RPMI7951 (cell line): ENCODE results near the gene CEP89. TPM values are rescaled to one million over a fixed set of nuclear protein-coding genes. Genes with fewer than 3 reads are reported as not detected.
"Not testable (repeated sequence)": the region's sequence is repeated elsewhere in the genome, so short reads cannot be mapped to it uniquely, and the experiment has no call there.

ENCODE experiments used
- DNase-seq: peaks from one replicate; pipeline ENCODE4 v3.0.0-alpha.2; 2012; ENCODE audit warnings: low read depth
- total RNA-seq: library from RNA; depleted of rRNA; stranded (reverse); fragments of >200 nt; shearing (Covaris generic); gene quantifications from 2 replicates; pipeline ENCODE4 v1.2.3, GENCODE V29; 2014; rRNA removed

The CEP89 gene
- total RNA-seq: 21.0 and 22.9 TPM in 2 replicates

- DNase-seq: peak; percentile 99
Observed at GRCh38 chr19:32971715-32972540, at the start of gene CEP89, which contains the start of gene FAAP24. Gene CEP89 (minus strand): TSS chr19:32971958. CDS start chr19:32971874, 84 bp downstream. Gene FAAP24 (plus strand): TSS chr19:32972242. CDS start chr19:32973197, 955 bp downstream.

- not testable (repeated sequence) for DNase-seq
Observed at GRCh38 chr19:33010891-33011290, 39.1 kb upstream of the CEP89 start.

GRCh38 chr19:33008738-33009137 is 37.0 kb upstream of the CEP89 start:
- DNase-seq: no peak

- no peak for DNase-seq
Observed at GRCh38 chr19:33005440-33005839, 33.7 kb upstream of the CEP89 start.

- DNase-seq: not testable (repeated sequence)
Observed at GRCh38 chr19:33003424-33004024, 31.8 kb upstream of the CEP89 start.

- not testable (repeated sequence) for DNase-seq
Observed at GRCh38 chr19:33002126-33002865, 30.5 kb upstream of the CEP89 start.

GRCh38 chr19:33000910-33001309 is 29.2 kb upstream of the CEP89 start:
- DNase-seq: no peak

GRCh38 chr19:33000510-33000909 is 28.8 kb upstream of the CEP89 start:
- no peak for DNase-seq

- no peak for DNase-seq
Observed at GRCh38 chr19:32998722-32999121, 27.0 kb upstream of the CEP89 start.

GRCh38 chr19:32997716-32998355 is 26.1 kb upstream of the CEP89 start:
- DNase-seq: no peak

- peak; percentile 23 for DNase-seq
Observed at GRCh38 chr19:32997061-32997464, 25.3 kb upstream of the CEP89 start.

- DNase-seq: not testable (repeated sequence)
Observed at GRCh38 chr19:32995966-32996365, 24.2 kb upstream of the CEP89 start.

GRCh38 chr19:32988724-32989123 is 17.0 kb upstream of the CEP89 start:
- no peak for DNase-seq

- DNase-seq: not testable (repeated sequence)
Observed at GRCh38 chr19:32988254-32988653, 16.5 kb upstream of the CEP89 start.

- not testable (repeated sequence) for DNase-seq
Observed at GRCh38 chr19:32982488-32982887, 10.7 kb upstream of the CEP89 start.

GRCh38 chr19:32979807-32980206 is 8.0 kb upstream of the CEP89 start:
- not testable (repeated sequence) for DNase-seq

- not testable (repeated sequence) for DNase-seq
Observed at GRCh38 chr19:32977813-32978212, 6.1 kb upstream of the CEP89 start.

GRCh38 chr19:32977280-32977679 is 5.5 kb upstream of the CEP89 start:
- DNase-seq: no peak

GRCh38 chr19:32976223-32976805 is 4.6 kb upstream of the CEP89 start:
- DNase-seq: peak; percentile 51

- no peak for DNase-seq
Observed at GRCh38 chr19:32971012-32971595, 654 bp downstream of the CEP89 start.

- no peak for DNase-seq
Observed at GRCh38 chr19:32969549-32969948, 2.2 kb downstream of the CEP89 start.
